GM03348 (cell line): Measurements from ENCODE around the gene KEAP1.

Experiments used
- DNase-seq: peaks from one replicate; pipeline ENCODE4 v3.0.0; 2012; ENCODE audit warnings: low spot score

KEAP1 gene

DNA sequence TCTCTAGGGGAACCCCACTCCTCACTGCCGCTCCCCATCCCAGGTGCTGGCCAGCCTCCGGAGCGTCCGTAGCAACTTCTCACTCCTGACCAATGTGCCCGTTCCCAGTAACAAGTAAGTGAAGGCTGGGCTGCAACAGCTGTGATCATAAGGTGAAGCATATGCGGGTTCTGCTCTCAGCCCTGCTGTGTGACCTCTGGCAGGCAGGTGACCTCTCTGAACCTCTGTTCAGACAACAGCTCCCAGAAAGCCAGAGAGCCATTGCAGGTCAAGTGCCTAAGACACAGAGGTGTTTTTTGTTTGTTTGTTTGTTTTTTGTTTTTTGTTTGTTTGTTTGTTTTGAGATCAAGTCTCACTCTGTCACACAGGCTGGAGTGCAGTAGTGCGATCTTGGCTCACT is 54.1 kb downstream of the KEAP1 start:
- no peak for DNase-seq

DNA sequence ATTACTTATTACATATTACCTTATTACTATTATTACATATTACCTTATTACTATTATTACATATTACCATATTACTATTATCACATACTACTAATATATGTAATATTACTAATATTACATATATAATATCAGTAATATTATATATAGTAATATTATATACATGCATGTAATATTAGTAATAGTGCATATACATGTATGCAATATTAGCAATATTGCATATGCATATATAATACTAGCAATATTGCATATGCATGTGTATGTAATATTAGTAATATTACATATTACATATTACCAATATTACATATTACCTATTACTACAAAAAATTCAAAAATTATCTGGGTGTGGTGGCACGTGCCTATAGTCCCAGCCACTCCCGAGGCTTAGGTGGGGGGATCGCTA is 60.5 kb downstream of the KEAP1 start:
- DNase-seq: no peak

DNA sequence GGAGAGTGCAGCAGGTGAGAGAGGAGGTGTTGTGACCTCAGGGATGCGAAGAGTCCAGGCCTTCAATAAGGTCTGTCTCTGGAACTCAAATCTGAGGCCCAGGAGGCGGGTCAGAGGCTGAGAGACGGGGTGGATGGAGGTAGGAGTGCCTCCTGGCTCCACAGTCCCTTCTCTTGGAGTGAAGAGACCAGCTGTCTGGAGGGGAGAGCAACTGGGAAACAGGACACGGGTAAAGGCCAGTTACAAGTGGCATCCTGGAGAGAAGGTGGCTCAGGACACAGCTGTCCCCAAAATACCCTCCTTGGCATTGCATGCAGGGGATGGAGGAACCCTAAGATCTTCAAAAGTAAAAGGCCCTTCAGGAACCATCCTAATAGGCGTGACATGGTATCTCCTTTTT is 63.6 kb downstream of the KEAP1 start:
- DNase-seq: no peak
